Glomerular visceral epithelial cell (primary cell): ENCODE measurements around the gene RFESD.
"Not testable (repeated sequence)": the region's sequence is repeated elsewhere in the genome, so short reads cannot be mapped to it uniquely, and the experiment has no call there.

Source experiments
- DNase-seq: peaks from one replicate; pipeline ENCODE4 v3.0.0-alpha.2; 2016; ENCODE audit errors: extremely low spot score

RFESD gene

GRCh38 chr5:95628933-95629332 is 17.6 kb upstream of the RFESD start:
- DNase-seq, result no peak

GRCh38 chr5:95630394-95630917 is 16.1 kb upstream of the RFESD start:
- no peak for DNase-seq

GRCh38 chr5:95631255-95631958 is 15.2 kb upstream of the RFESD start:
- DNase-seq, result peak; percentile 53

- DNase-seq, result peak; percentile 59
Observed at GRCh38 chr5:95631991-95632675, 14.4 kb upstream of the RFESD start.

GRCh38 chr5:95632942-95633341 is 13.6 kb upstream of the RFESD start:
- not testable (repeated sequence) for DNase-seq

GRCh38 chr5:95633671-95634070 is 12.9 kb upstream of the RFESD start:
- DNase-seq, result no peak

GRCh38 chr5:95634081-95634480 is 12.5 kb upstream of the RFESD start:
- no peak for DNase-seq

- DNase-seq, result no peak
Observed at GRCh38 chr5:95638632-95639031, 7.9 kb upstream of the RFESD start.

GRCh38 chr5:95641741-95642220 is 4.8 kb upstream of the RFESD start:
- DNase-seq, result no peak

GRCh38 chr5:95643152-95643551 is 3.4 kb upstream of the RFESD start:
- DNase-seq, result no peak

GRCh38 chr5:95644351-95645042 is 2.1 kb upstream of the RFESD start:
- peak; percentile 68 for DNase-seq

- DNase-seq, result not testable (repeated sequence)
Observed at GRCh38 chr5:95646226-95646568, 380 bp upstream of the RFESD start.

- no peak for DNase-seq
Observed at GRCh38 chr5:95647886-95648860, 1.6 kb downstream of the RFESD start.

- DNase-seq, result no peak
Observed at GRCh38 chr5:95649274-95649673, 2.7 kb downstream of the RFESD start.

- no peak for DNase-seq
Observed at GRCh38 chr5:95649842-95650620, 3.5 kb downstream of the RFESD start.

- DNase-seq, result no peak
Observed at GRCh38 chr5:95652849-95653248, 6.3 kb downstream of the RFESD start.

GRCh38 chr5:95654196-95654595 is 7.6 kb downstream of the RFESD start:
- no peak for DNase-seq

- no peak for DNase-seq
Observed at GRCh38 chr5:95655575-95655974, 9.0 kb downstream of the RFESD start.

GRCh38 chr5:95660060-95660459 is 13.5 kb downstream of the RFESD start:
- DNase-seq, result no peak

GRCh38 chr5:95662946-95663345 is 16.4 kb downstream of the RFESD start:
- DNase-seq, result no peak
